Loucy (cell line): Measurements from ENCODE around the gene PYROXD2.
A peak's percentile ranks its signal among the peaks of the same experiment; 100 is the strongest.

ENCODE experiments used
- H2AFZ ChIP-seq: fragments of 200-600 bp; sonication (generic); 2 replicates; pipeline ENCODE4 v1.6.0; 2016; ENCODE audit warnings: antibody characterized with exemption, mild to moderate bottlenecking, low read length, moderate library complexity
- H3F3A ChIP-seq: fragments of 200-600 bp; 2 replicates; pipeline ENCODE4 v1.6.0; 2016; ENCODE audit warnings: antibody characterized with exemption, low read depth, mild to moderate bottlenecking
- H3K27me3 ChIP-seq: fragments of 200-600 bp; sonication (generic); 2 replicates; pipeline ENCODE4 v1.6.1; 2014; ENCODE audit warnings: low read length, mild to moderate bottlenecking; ENCODE audit not compliant: insufficient read depth, poor library complexity, severe bottlenecking
- H3K36me3 ChIP-seq: fragments of 200-600 bp; sonication (generic); 2 replicates; pipeline ENCODE4 v1.6.1; 2016; ENCODE audit warnings: low read length; ENCODE audit not compliant: insufficient read depth
- H3K4me1 ChIP-seq: fragments of 200-600 bp; sonication (generic); 2 replicates; pipeline ENCODE4 v1.5.1; 2014; ENCODE audit warnings: low read length, mild to moderate bottlenecking; ENCODE audit not compliant: insufficient read depth, poor library complexity, severe bottlenecking
- H3K4me2 ChIP-seq: fragments of 200-600 bp; sonication (generic); 2 replicates; pipeline ENCODE4 v1.6.0; 2014; ENCODE audit warnings: antibody characterized with exemption, low read length, low read depth, mild to moderate bottlenecking; ENCODE audit not compliant: poor library complexity, severe bottlenecking
- H3K4me3 ChIP-seq: fragments of 200-600 bp; sonication (generic); 2 replicates; pipeline ENCODE4 v1.5.1; 2014; ENCODE audit warnings: low read length, mild to moderate bottlenecking, mixed read lengths; ENCODE audit not compliant: poor library complexity, severe bottlenecking
- H3K79me2 ChIP-seq: fragments of 200-600 bp; sonication (generic); 2 replicates; pipeline ENCODE4 v1.6.1; 2014; ENCODE audit warnings: low read length; ENCODE audit not compliant: insufficient read depth
- H3K9ac ChIP-seq: fragments of 200-600 bp; sonication (generic); 2 replicates; pipeline ENCODE4 v1.6.0; 2014; ENCODE audit warnings: mild to moderate bottlenecking, low read depth, low read length, moderate library complexity; ENCODE audit not compliant: poor library complexity, severe bottlenecking
- H3K9me2 ChIP-seq: fragments of 200-600 bp; sonication (generic); replicated peaks from 2 replicates; pipeline ENCODE4 v1.6.1; 2016; ENCODE audit warnings: low read depth, low read length, mixed read lengths
- H3K9me3 ChIP-seq: fragments of 200-600 bp; sonication (generic); 2 replicates; pipeline ENCODE4 v1.6.1; 2014; ENCODE audit warnings: mild to moderate bottlenecking, antibody characterized with exemption, low read length, low read depth; ENCODE audit not compliant: insufficient read depth
- H4K20me1 ChIP-seq: fragments of 200-600 bp; sonication (generic); 2 replicates; pipeline ENCODE4 v1.6.0; 2014; ENCODE audit warnings: antibody characterized with exemption, low read length, mild to moderate bottlenecking; ENCODE audit not compliant: insufficient read depth, poor library complexity, severe bottlenecking
- CTCF ChIP-seq: fragments of 200-600 bp; sonication (generic); conservative IDR thresholded peaks from 2 replicates; pipeline ENCODE4 v1.5.1; 2014; ENCODE audit warnings: mild to moderate bottlenecking, antibody characterized with exemption, low read length
- EZH2phosphoT487 ChIP-seq: fragments of 200-600 bp; IDR thresholded peaks from 2 replicates; pipeline ENCODE4 v1.6.1; 2018; ENCODE audit warnings: antibody characterized with exemption, mild to moderate bottlenecking, moderate library complexity, borderline replicate concordance

PYROXD2 gene

GRCh38 chr10:98414578-98414931, 427 bp downstream of the PYROXD2 start:
- H3K9me3 ChIP-seq, result no peaks in the 10 kb centered on the region
- peak overlapping the region; percentile 87 for H3K9ac ChIP-seq

GRCh38 chr10:98411768-98412167, 3.2 kb downstream of the PYROXD2 start:
- H3K9ac ChIP-seq, result no peak overlapping the region
- H3K9me3 ChIP-seq, result no peaks in the 10 kb centered on the region
- no peaks in the 10 kb centered on the region for H3F3A ChIP-seq
- TF ChIP-seq EZH2phosphoT487 (no peak), CTCF (no peak)
- H3K4me1 ChIP-seq, result peaks cover 11% of the 10 kb centered on the region
- H4K20me1 ChIP-seq, result no peaks in the 10 kb centered on the region
- H3K27me3 ChIP-seq, result no peaks in the 10 kb centered on the region
- H3K79me2 ChIP-seq, result peaks cover 11% of the 10 kb centered on the region
- H2AFZ ChIP-seq, result no peak overlapping the region
- H3K4me2 ChIP-seq, result no peak overlapping the region
- no peaks in the 10 kb centered on the region for H3K9me2 ChIP-seq
- no peaks in the 10 kb centered on the region for H3K36me3 ChIP-seq
- no peak overlapping the region for H3K4me3 ChIP-seq

More at GRCh38 chr10:98414578-98414931, 427 bp downstream of the PYROXD2 start:
- Histone ChIP-seq H2AFZ (peak overlapping the region; percentile 80), H3K36me3 (peaks cover 2% of the 10 kb centered on the region; the same call in 1 of the 2 replicates), H3K27me3 (no peaks in the 10 kb centered on the region), H3K9me2 (no peaks in the 10 kb centered on the region), H3K79me2 (peaks cover 11% of the 10 kb centered on the region), H3K4me1 (peaks cover 11% of the 10 kb centered on the region), H3F3A (no peaks in the 10 kb centered on the region), H3K4me2 (peak overlapping the region; percentile 98), H3K4me3 (peak overlapping the region; percentile 86), H4K20me1 (no peaks in the 10 kb centered on the region)
- TF ChIP-seq CTCF (no peak), EZH2phosphoT487 (no peak)

GRCh38 chr10:98411166-98411565, 3.8 kb downstream of the PYROXD2 start:
- H3K36me3 ChIP-seq, result no peaks in the 10 kb centered on the region
- no peaks in the 10 kb centered on the region for H3K9me2 ChIP-seq
- H3K9me3 ChIP-seq, result no peaks in the 10 kb centered on the region
- TF ChIP-seq CTCF, result no peak
- no peak for TF ChIP-seq EZH2phosphoT487
- no peaks in the 10 kb centered on the region for H3K27me3 ChIP-seq
- H3K4me3 ChIP-seq, result no peak overlapping the region
- peaks cover 11% of the 10 kb centered on the region for H3K79me2 ChIP-seq
- H3F3A ChIP-seq, result no peaks in the 10 kb centered on the region
- H2AFZ ChIP-seq, result no peak overlapping the region
- H3K4me2 ChIP-seq, result no peak overlapping the region
- no peaks in the 10 kb centered on the region for H4K20me1 ChIP-seq
- H3K4me1 ChIP-seq, result peaks cover 11% of the 10 kb centered on the region
- no peak overlapping the region for H3K9ac ChIP-seq
